Measurements from ENCODE around the gene SLC25A13.

GRCh38 chr7:96320442-96320841 lies 1.5 kb downstream of the SLC25A13 start:
- TF ChIP-seq CTCF (conservative IDR thresholded peaks at IDR 0.05; ENCODE audit: low read depth, low read length) (no peak), RCOR1 (IDR thresholded peaks at IDR 0.05; ENCODE audit: insufficient replicate concordance, low read length) (no peak), MAZ (IDR thresholded peaks at IDR 0.05; ENCODE audit: borderline replicate concordance, low read depth, low read length) (no peak), RAD21 (IDR thresholded peaks at IDR 0.05; ENCODE audit: low read length) (no peak), POLR2A (IDR thresholded peaks at IDR 0.05; ENCODE audit: low read depth, low read length) (no peak), MXI1 (IDR thresholded peaks at IDR 0.05; ENCODE audit: borderline replicate concordance, low read depth, low read length) (no peak), RFX5 (IDR thresholded peaks at IDR 0.05; ENCODE audit: low read depth, low read length) (no peak), FOS (IDR thresholded peaks at IDR 0.05; ENCODE audit: low read depth, low read length) (no peak), USF2 (IDR thresholded peaks at IDR 0.05; ENCODE audit: low read depth, low read length) (no peak), NFE2L2 (IDR thresholded peaks at IDR 0.05; ENCODE audit: low read depth, low read length) (no peak), ELK1 (IDR thresholded peaks at IDR 0.05; ENCODE audit: borderline replicate concordance, low read depth, low read length) (no peak), SMC3 (IDR thresholded peaks at IDR 0.05; ENCODE audit: low read depth, low read length) (no peak), CHD1 (IDR thresholded peaks at IDR 0.05; ENCODE audit: low read depth, low read length) (no peak), CEBPB (IDR thresholded peaks at IDR 0.05; ENCODE audit: low read depth, low read length) (no peak)

Data from IMR-90 (cell line).